GM18517 (cell line): ENCODE measurements around the gene C20orf96.
"Not testable (repeated sequence)": the region's sequence is repeated elsewhere in the genome, so short reads cannot be mapped to it uniquely, and the experiment has no call there.

Source experiments
- ATAC-seq: cut with Tn5 transposase; IDR thresholded peaks from one replicate; pipeline ENCODE4 v1.9.1; 2021; ENCODE audit warnings: mild to moderate bottlenecking, moderate library complexity; ENCODE audit not compliant: unreplicated experiment

The C20orf96 gene, protein sequence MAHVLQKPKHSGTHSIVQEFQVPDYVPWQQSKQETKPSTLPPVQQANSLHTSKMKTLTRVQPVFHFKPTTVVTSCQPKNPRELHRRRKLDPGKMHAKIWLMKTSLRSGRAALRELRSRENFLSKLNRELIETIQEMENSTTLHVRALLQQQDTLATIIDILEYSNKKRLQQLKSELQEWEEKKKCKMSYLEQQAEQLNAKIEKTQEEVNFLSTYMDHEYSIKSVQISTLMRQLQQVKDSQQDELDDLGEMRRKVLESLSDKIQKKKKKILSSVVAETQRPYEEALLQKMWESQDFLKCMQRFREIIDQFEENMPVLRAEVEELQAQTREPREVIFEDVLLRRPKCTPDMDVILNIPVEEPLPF

DNA sequence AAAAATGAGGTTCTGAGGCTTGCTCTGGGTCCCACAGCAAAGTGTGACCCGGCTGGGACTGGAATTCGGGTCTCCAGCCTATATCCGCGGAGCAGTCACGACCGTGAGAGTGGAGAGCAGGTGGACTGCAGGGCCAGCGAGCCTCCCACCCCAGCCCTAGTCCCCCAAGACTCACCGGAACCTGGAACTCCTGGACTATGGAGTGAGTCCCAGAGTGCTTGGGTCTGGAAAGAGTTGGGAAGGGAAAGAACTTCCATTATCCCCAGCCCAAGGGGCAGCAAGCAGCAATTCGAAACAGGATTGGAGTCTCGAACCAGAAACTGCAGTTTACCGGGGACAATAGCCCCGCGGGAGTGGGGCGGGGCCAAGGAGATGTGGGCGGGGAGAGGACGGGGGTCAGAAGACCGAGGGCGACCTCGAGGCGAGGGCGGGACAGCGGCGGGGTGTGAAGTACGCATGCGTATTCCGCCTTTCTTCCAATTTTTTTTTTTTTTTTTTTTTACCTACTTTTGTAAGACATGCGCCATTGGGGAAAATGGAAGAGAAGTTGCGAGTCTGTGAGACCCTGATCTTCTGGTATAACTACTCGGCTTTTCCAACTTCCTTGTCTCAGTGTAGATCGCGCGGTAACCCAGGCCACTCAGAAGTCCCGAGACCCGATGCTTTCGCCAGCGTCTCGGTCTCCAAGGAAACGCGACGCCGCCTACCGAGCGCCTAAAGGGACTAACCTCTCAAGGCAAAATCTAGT lies at the start of gene C20orf96:
Gene C20orf96, minus strand, starts transcription at position 667 of the 748 bp plus-strand sequence. Its CDS starts 140 bp downstream, at position 527.
- peak; percentile 74 for ATAC-seq

DNA sequence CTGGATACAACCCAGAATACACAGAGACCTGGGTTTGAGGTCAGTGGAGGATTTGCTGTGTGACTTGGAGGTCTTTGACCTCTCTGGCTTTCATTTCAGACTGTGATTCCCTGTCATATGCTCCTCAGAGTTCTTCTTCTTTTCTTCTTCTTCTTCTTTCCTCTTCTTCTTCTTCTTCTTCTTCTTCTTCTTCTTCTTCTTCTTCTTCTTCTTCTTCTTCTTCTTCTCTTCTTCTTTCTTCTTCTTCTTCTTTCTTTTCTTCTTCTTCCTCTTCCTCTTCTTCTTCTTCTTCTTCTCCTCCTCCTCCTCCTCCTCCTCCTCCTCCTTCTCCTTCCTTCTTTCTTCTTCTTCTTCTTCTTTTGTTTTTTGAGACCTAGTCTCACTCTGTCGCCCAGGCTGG lies 45.5 kb upstream of the C20orf96 start:
- ATAC-seq, result not testable (repeated sequence)

DNA sequence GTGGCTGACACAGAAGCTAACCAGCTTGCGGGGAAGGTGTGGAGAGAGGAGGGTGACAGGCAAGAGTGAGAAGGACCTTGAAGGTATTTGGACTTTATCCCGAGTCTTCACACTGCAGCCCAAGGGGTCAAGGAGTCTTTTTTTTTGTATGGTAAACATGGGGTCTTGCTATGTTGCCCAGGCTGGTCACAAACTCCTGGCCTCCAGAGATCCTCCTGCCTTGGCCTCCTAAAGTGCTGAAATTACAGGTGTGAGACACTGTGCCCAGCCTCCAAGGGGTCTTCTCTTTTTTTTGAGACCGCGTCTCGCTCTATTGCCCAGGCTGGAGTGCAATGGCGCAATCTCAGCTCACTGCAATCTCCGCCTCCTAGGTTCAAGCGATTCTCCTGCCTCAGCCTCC lies 44.0 kb upstream of the C20orf96 start:
- ATAC-seq, result no peak

DNA sequence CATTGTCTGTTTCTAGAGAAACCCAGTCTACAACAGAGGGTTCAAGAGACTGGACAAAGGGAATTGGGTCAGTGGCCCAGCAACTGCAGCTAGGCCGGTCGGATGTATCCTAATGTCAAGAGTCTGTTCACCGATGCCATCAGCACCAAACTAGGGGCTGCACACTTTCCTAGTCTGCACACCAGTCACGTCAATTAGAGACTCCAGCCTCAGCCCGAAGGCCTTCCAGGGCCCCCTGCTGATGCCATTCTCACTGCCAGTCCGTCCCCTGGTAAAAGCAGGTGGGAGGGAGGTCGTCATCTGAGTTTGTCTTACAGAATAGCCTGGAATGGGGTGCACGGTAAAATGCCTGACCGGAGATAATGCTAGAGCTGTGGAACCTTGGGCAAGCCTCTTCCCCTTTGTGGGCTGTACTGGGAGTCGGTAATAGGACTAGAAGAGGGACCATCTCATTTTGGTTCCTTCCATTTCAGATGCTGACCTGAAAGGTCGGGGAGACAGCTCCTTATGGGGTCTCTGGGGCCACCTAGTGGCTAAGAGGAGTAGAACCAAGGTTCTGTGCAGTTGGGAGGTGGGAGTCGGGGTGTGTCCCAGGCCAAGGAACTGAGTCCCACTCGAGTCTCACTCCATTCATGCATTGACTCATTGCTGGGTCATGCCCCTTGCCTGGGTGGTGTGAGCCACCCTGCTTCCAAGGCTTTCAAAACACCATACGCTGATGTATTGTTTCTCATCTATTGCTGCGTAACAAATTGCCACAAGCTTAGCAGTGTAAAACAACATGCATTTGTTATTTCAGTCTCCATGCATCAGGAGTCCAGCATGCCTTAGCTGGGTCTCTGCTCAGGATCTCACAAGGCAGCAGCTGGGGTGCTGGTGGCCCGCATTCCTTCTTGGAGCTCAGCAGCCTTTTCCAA lies 39.9 kb upstream of the C20orf96 start:
- no peak for ATAC-seq

DNA sequence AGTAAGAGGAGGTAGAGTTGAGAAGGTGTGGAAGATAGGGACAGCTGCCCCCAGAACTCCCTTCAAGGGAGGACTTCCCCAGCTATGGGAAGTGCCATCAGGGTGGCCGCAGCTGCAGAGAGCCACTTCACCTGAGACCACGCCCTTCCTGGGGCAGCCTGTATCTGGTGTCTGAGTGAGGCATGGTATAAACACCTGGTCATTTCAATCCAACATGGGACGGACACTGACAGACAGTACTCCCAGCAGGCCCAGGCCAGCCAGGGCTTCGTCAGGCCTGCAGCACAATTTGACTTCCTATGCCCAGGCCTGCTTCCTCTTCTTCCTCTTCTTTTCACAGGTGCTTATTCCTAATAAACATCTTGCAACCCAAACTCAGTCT lies 39.3 kb upstream of the C20orf96 start:
- no peak for ATAC-seq

DNA sequence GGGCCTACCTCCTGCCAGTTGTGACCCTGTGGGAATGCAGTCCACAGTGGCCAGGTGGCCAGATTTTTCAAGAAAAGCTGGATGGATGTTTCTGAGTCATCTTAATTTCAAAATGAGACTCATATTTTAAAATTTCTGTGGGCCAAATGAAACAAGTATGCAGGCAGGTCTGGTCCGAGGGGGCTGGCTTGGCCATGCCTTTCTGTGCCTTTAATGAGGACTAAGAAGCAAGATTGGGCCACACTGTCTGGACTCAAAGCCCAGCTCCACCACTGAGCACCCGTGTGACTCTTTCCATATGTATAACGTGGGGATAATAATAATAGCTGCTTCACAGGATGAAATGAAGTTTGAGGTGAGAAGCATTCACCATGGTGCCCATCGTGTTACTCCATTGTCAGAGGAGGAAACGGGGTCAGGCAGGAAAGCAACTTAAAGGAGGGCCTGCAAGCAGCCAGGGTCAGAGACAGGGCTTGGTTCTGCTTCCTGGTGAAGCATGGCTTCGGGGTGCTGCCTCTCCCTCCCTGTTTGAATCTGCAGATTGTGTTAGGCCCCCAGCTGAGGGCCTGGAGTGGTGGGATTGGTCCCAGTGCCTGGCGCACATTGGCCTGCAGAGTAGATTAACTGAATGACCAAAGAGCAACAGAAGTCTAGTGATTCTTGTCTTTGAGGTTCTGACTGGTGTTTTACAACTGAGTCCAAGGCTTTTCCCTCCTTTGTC lies 38.6 kb upstream of the C20orf96 start:
- ATAC-seq, result no peak

GRCh38 chr20:328027-328974 lies 37.8 kb upstream of the C20orf96 start:
- ATAC-seq, result no peak

DNA sequence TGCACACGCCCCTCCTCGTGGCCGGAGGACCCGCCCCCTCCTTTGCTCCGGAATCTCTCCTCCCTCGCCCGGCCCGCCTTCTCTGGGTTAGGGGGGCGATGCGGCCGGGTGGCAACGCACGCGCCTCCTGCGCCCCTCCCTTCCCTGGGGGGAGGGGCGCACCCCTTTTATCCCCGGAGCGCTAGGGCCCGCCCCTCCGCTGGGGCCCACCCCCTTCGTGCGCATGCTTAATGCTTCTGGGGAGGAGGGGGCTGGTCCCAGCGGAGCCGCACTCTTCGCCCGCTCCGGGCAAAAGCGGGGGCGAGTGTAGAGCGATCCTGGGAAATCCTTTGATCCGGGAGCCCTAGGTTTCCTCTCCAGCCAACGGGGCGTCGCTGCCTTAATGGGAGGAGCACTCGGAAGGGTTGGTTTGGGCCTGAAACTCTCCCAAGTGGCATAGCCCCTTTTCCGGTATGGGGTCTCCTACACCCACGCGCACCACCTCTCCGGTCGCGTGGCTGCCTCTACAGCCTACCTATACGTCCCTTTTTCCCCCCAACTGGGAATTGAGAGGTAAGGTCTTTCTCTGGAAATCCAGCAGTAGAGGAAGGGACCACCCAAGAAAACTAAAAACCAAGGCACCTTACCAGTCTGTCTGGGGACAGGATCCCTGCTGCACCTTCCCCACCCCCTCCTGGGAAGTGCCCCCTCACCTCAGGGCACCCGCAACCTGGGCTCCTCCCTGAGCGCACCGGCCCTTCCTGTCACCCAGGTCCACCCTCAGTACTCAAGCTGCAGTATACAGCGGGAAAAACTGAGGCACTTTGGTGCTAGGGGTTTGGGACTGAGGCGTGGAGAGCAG lies 36.9 kb upstream of the C20orf96 start:
- ATAC-seq, result no peak

GRCh38 chr20:326645-327185 lies 36.2 kb upstream of the C20orf96 start:
- no peak for ATAC-seq

GRCh38 chr20:325889-326644 lies 35.5 kb upstream of the C20orf96 start:
- no peak for ATAC-seq

DNA sequence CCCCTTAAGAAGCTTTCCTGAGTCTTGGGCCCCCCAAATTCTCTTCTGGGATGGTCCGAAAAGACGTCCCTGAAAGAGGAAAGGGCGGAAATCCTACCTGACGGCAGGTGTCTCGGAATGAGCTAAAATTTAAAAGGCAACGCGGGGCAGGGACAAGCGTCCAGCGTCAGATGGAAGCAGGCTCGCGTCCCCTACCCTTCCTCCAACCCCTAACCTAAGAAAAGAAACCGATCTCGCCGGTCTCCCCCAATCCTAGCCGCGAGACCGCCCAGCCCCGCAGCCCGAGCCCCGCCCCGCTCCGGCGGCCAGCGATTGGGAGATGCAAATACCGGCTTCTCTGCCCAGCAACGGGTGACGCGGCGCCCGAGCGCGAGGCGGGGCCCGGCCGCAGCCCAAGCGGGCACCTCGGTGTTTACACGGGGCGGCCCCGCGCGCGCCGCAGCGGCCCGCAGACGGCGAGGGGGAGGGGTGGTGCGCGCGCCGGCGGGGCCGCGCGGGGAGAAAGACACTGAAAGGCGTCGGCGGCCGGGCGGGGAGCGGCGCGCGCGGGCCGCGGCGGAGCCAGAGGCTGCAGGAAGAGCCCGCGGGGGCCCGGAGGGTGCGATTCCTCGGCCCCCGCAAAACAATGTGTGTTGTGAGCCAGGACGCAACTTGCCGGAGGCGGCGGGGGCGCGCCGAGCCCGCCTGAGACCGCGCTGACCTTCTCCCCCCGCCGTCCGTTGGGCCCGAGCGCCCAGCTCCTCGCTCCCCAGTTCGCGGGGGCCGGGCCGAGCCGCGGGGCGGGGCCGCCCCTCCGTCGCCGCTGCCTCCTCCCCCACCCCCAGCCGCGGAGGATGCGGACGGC lies 34.7 kb upstream of the C20orf96 start, which contains the start of gene SOX12:
Gene SOX12, plus strand, starts transcription at position 508 of the 844 bp plus-strand sequence. CDS start 373 bp downstream, outside the sequence.
- ATAC-seq, result peak; percentile 67

DNA sequence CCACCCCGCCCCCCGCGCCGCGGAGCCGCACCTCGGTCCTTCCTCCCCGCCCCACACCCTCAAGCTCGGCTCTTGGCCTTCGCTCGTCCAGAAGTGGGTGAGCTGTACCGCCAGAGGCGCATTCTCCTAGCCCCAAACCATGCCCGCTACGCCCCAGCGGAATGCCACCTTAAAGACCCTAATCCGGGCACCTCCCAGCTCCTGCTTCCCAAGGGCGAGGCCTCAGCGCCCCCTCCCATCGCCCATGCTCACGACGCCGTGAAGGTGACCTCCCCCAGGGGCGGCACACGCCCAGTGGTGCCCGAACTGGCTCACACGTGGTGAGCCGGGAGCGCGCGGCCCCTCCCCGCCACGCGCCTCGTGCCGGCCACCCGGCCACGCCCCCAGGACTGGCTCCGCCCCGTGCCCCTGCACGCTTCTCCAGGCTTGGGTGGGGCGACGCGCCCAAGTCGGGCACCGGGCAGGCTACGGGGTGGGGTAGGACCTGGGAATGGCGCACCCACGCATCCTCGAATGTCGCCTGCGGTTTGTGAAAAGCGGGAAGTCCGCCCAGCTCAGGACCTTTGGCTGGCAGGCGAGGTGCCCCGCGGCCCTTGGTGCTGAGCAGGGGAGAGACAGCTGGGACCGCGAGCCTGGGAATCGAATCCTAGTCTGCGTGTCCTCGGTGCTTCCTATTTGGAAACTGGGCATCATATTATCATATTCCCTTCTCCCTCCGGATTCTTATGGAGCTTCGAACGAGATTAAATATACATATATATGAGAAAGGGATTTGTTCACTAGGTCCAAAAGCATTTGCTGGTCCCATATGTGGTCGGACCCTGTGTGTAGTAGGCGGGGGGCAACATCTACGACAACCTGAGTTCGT lies 33.9 kb upstream of the C20orf96 start:
- ATAC-seq, result peak; percentile 55

GRCh38 chr20:316316-317068 lies 25.9 kb upstream of the C20orf96 start:
- ATAC-seq, result no peak

DNA sequence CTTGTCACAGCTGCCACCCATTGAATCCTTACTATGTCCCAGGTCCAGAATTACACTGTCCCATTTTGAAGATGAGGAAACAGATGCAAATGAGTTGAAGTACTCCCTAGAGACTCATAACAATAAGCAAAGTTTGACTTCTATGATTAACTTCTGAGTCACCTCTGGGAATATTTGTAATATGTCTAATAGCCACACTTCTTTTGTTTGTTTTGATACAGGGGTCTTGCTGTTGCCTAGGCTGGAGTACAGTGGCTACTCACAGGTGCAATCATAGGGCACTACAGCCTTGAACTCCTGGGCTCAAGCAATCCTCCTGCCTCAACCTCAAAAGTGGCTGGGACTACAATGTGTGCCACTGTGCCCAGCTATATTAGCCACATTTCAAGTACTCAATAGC lies 23.4 kb upstream of the C20orf96 start:
- ATAC-seq, result no peak

DNA sequence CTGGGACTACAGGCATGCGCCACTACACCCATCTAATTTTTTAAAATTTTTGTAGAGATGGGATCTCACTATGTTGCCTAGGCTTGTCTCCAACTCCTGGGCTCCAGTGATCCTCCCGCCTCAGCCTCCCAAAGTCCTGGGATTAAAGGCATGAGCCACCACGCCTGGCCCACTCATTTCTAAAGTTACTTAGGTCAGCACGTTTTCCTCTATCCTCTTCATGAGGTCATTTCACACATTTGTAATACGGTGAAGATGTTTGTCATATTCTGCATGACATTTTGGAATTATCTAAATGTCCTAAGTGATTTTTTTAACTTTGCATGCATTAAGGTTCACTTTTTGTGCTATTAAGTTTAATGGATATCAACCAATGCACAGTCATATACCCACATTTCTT lies 22.9 kb upstream of the C20orf96 start:
- no peak for ATAC-seq
